SK-N-SH (cell line): ENCODE measurements around the gene TMPRSS15. TPM values are rescaled to one million over a fixed set of nuclear protein-coding genes. Genes with fewer than 3 reads are reported as not detected.

ENCODE experiments used
- CTCF ChIA-PET: fragments of 300-600, 350-600 bp; formaldehyde crosslinking; extraction: SDS; loops from one replicate; lab custom pipeline; 2021; lab: Yijun Ruan, JAX
- POLR2A ChIA-PET: fragments of 350-600 bp; sonication (Branson Sonifier 250); formaldehyde crosslinking; extraction: SDS; loops from one replicate; lab custom pipeline; 2020; ENCODE audit warnings: antibody characterized with exemption, inconsistent platforms; lab: Yijun Ruan, JAX
- DNase-seq: peaks from one replicate; pipeline ENCODE4 v3.0.0; 2012
- H2AFZ ChIP-seq: fragments of 200-600 bp; sonication (generic); 2 replicates; pipeline ENCODE4 v1.8.1; 2016; ENCODE audit warnings: antibody characterized with exemption, mild to moderate bottlenecking, low read depth
- H3F3A ChIP-seq: fragments of 200-600 bp; sonication (generic); replicated peaks from 2 replicates; pipeline ENCODE3; 2016; ENCODE audit warnings: antibody characterized with exemption, mild to moderate bottlenecking; ENCODE audit not compliant: insufficient read depth
- H3K27ac ChIP-seq, 2 experiments: fragments of 200-500 bp in 1 of 2; fragments of 200-600 bp in 1 of 2; sonication (Bioruptor generic) in 1 of 2; sonication (generic), shearing (Covaris generic) in 1 of 2; 2 replicates each; pipeline versions ENCODE4 v1.5.1 to v1.6.1; 2014 to 2016; ENCODE audit warnings: low read depth in 2 of 2, inconsistent platforms in 1 of 2, low read length in 1 of 2, mild to moderate bottlenecking in 1 of 2, mixed read lengths in 1 of 2
- H3K27me3 ChIP-seq: fragments of 200-600 bp; sonication (generic), shearing (Covaris generic); 2 replicates; pipeline ENCODE4 v1.6.1; 2016; ENCODE audit warnings: mixed run types; ENCODE audit not compliant: insufficient read depth
- H3K36me3 ChIP-seq, 2 experiments: fragments of 200-500 bp in 1 of 2; fragments of 200-600 bp in 1 of 2; sonication (Bioruptor generic) in 1 of 2; sonication (generic) in 1 of 2; replicated peaks in 1 of 2; 2 replicates each; pipeline versions ENCODE3 to v1.5.1; 2014 to 2016; ENCODE audit warnings: low read length in 1 of 2, mild to moderate bottlenecking in 1 of 2; ENCODE audit not compliant: insufficient read depth in 2 of 2, control insufficient read depth in 1 of 2
- H3K4me1 ChIP-seq, 2 experiments: fragments of 200-500 bp in 1 of 2; fragments of 200-600 bp in 1 of 2; sonication (Bioruptor generic) in 1 of 2; sonication (generic), shearing (Covaris generic) in 1 of 2; 2 replicates each; pipeline versions ENCODE4 v1.5.1 to v1.6.1; 2014 to 2016; ENCODE audit warnings: low read depth in 1 of 2, low read length in 1 of 2, mixed run types in 1 of 2; ENCODE audit not compliant: insufficient read depth in 2 of 2, control insufficient read depth in 1 of 2
- H3K4me2 ChIP-seq: fragments of 200-600 bp; sonication (generic), shearing (Covaris generic); 2 replicates; pipeline ENCODE4 v1.6.1; 2017; ENCODE audit warnings: mixed run types
- H3K4me3 ChIP-seq, 2 experiments: fragments of 200-500 bp in 1 of 2; fragments of 200-600 bp in 1 of 2; sonication (Bioruptor generic) in 1 of 2; sonication (generic), shearing (Covaris generic) in 1 of 2; 2 replicates each; pipeline versions ENCODE4 v1.5.1 to v1.8.1; 2014 to 2016; ENCODE audit warnings: low read depth in 2 of 2, inconsistent platforms in 1 of 2, low read length in 1 of 2, mild to moderate bottlenecking in 1 of 2, mixed read lengths in 1 of 2, moderate library complexity in 1 of 2
- H3K79me2 ChIP-seq: fragments of 200-600 bp; sonication (generic); 2 replicates; pipeline ENCODE4 v1.8.1; 2017; ENCODE audit warnings: mild to moderate bottlenecking; ENCODE audit not compliant: insufficient read depth
- H3K9ac ChIP-seq: fragments of 200-600 bp; sonication (generic); 2 replicates; pipeline ENCODE4 v1.6.1; 2017; ENCODE audit warnings: mixed run types
- H3K9me2 ChIP-seq: fragments of 200-600 bp; sonication (generic); 2 replicates; pipeline ENCODE4 v1.6.1; 2017; ENCODE audit warnings: mixed run types
- H3K9me3 ChIP-seq: fragments of 200-600 bp; sonication (generic); 2 replicates; pipeline ENCODE4 v1.6.1; 2017; ENCODE audit warnings: mixed run types, mild to moderate bottlenecking, moderate library complexity
- H4K20me1 ChIP-seq: fragments of 200-600 bp; sonication (generic); 2 replicates; pipeline ENCODE4 v1.6.1; 2017; ENCODE audit warnings: mild to moderate bottlenecking, mixed run types; ENCODE audit not compliant: insufficient read depth
- ELF1 ChIP-seq: IDR thresholded peaks from 2 replicates; pipeline ENCODE4 v1.4.0; 2012
- EZH2phosphoT487 ChIP-seq: fragments of 200-600 bp; sonication (generic); IDR thresholded peaks from 2 replicates; pipeline ENCODE4 v1.6.1; 2017; ENCODE audit warnings: low read depth, mixed run types, mild to moderate bottlenecking, antibody characterized with exemption, moderate library complexity, borderline replicate concordance
- FOXM1 ChIP-seq: IDR thresholded peaks from 2 replicates; pipeline ENCODE4 v1.4.0; 2012; ENCODE audit warnings: low read depth, mild to moderate bottlenecking
- GABPA ChIP-seq: IDR thresholded peaks from 2 replicates; pipeline ENCODE4 v1.4.0; 2012; ENCODE audit warnings: low read depth, mild to moderate bottlenecking
- IRF3 ChIP-seq: fragments of 150-350 bp; IDR thresholded peaks from 2 replicates; pipeline ENCODE4 v1.6.1; 2016; ENCODE audit warnings: mild to moderate bottlenecking, low read depth, low read length
- JUND ChIP-seq: IDR thresholded peaks from 2 replicates; pipeline ENCODE4 v1.4.0; 2012
- MEF2A ChIP-seq: IDR thresholded peaks from 2 replicates; pipeline ENCODE4 v1.4.0; 2012; ENCODE audit warnings: low read depth, borderline replicate concordance
- NFIC ChIP-seq: IDR thresholded peaks from 2 replicates; pipeline ENCODE4 v1.4.0; 2012; ENCODE audit warnings: borderline replicate concordance
- NRF1 ChIP-seq: IDR thresholded peaks from 2 replicates; pipeline ENCODE4 v1.6.1; 2012; ENCODE audit warnings: low read depth, mild to moderate bottlenecking, low read length
- RCOR1 ChIP-seq: fragments of 150-350 bp; IDR thresholded peaks from 2 replicates; pipeline ENCODE4 v1.6.1; 2017; ENCODE audit warnings: antibody characterized with exemption, low read length
- RFX5 ChIP-seq: IDR thresholded peaks from 2 replicates; pipeline ENCODE4 v1.6.1; 2012; ENCODE audit warnings: mild to moderate bottlenecking, improper control_type of control experiment, low read length
- SMC3 ChIP-seq: IDR thresholded peaks from 2 replicates; pipeline ENCODE4 v1.6.1; 2012; ENCODE audit warnings: low read depth, low read length, improper control_type of control experiment
- TCF12 ChIP-seq: IDR thresholded peaks from 2 replicates; pipeline ENCODE4 v1.4.0; 2012
- USF1 ChIP-seq: IDR thresholded peaks from 2 replicates; pipeline ENCODE4 v1.4.0; 2012; ENCODE audit warnings: low read depth, borderline replicate concordance
- YY1 ChIP-seq: IDR thresholded peaks from 2 replicates; pipeline ENCODE4 v1.4.0; 2012; ENCODE audit warnings: low read depth, mild to moderate bottlenecking
- WGBS: methylation state at CpG from one replicate; pipeline ENCODE4 v1.1.6; 2017; ENCODE audit warnings: low lambda C conversion rate; 5-methylcytosine and 5-hydroxymethylcytosine counted together
- polyA plus RNA-seq, 3 experiments: library from polyadenylated mRNA; depleted of rRNA; stranded (reverse); fragments of >200 nt; gene quantifications; 2 replicates each; pipeline ENCODE4 v1.2.3, GENCODE V29; 2012
- TF ChIP-seq, protein P1 (sequence below): IDR thresholded peaks from 2 replicates; pipeline ENCODE4 v1.6.1; 2012; ENCODE audit warnings: mild to moderate bottlenecking, low read depth, low read length, moderate library complexity
- TF ChIP-seq, protein P2 (sequence below): IDR thresholded peaks from 2 replicates; pipeline ENCODE4 v1.4.0; 2012; ENCODE audit warnings: low read depth, borderline replicate concordance
- TF ChIP-seq, protein P3 (sequence below): IDR thresholded peaks from 2 replicates; pipeline ENCODE4; 2012

The TMPRSS15 gene
- polyA plus RNA-seq, 1 of the 3 experiments (the other 2 are of a cell fraction): 0.03 TPM

DNA sequence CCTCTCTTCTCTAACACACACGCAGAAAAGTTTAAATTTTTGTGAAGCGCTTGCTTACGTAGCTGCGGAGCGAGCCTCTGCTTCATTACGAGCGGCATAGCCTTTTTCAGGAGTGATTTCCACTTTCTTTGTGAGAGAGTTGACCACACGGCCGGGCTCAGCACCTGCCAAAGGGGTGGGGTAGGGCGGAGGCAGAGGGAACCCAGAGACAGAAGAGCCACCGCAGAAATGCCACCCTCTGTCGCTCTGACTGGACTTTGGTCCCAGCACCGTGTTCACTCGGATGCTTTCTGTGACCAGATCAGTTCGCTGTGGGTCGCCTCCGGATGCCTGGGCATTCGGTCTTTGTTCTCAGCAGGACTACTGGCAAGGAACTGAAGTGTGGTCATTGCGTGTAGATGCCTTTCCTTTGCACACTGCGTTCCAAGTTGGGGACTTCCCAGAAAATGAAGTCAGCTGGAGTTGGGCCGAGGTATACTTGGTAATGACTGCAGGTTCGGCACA, 158.1 kb downstream of the TMPRSS15 start:
- DNase-seq: peak; percentile 8
- Histone ChIP-seq H3K4me2 (peak overlapping the region; percentile 28; the same call in 1 of the 2 replicates), H4K20me1 (no peaks in the 10 kb centered on the region), H3K36me3 (no peaks in the 10 kb centered on the region), H3K4me1 (no peaks in the 10 kb centered on the region), H3K79me2 (no peaks in the 10 kb centered on the region), H3K9me2 (no peaks in the 10 kb centered on the region), H3K9me3 (no peaks in the 10 kb centered on the region), H3K9ac (no peak overlapping the region), H3K4me3 (no peak overlapping the region), H3F3A (no peaks in the 10 kb centered on the region), H2AFZ (no peak overlapping the region), H3K27me3 (no peaks in the 10 kb centered on the region), H3K27ac (no peak overlapping the region)
- TF ChIP-seq, protein P1, sequence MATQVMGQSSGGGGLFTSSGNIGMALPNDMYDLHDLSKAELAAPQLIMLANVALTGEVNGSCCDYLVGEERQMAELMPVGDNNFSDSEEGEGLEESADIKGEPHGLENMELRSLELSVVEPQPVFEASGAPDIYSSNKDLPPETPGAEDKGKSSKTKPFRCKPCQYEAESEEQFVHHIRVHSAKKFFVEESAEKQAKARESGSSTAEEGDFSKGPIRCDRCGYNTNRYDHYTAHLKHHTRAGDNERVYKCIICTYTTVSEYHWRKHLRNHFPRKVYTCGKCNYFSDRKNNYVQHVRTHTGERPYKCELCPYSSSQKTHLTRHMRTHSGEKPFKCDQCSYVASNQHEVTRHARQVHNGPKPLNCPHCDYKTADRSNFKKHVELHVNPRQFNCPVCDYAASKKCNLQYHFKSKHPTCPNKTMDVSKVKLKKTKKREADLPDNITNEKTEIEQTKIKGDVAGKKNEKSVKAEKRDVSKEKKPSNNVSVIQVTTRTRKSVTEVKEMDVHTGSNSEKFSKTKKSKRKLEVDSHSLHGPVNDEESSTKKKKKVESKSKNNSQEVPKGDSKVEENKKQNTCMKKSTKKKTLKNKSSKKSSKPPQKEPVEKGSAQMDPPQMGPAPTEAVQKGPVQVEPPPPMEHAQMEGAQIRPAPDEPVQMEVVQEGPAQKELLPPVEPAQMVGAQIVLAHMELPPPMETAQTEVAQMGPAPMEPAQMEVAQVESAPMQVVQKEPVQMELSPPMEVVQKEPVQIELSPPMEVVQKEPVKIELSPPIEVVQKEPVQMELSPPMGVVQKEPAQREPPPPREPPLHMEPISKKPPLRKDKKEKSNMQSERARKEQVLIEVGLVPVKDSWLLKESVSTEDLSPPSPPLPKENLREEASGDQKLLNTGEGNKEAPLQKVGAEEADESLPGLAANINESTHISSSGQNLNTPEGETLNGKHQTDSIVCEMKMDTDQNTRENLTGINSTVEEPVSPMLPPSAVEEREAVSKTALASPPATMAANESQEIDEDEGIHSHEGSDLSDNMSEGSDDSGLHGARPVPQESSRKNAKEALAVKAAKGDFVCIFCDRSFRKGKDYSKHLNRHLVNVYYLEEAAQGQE: no peak
- no peak for TF ChIP-seq NRF1
- ChIA-PET CTCF (no interaction called here), POLR2A (no interaction called here)
- 7% methylated on average over 6 of the region's 22 CpGs for WGBS

GRCh38 chr21:18244671-18245463, 158.7 kb downstream of the TMPRSS15 start, which contains the start of gene CHODL:
Gene CHODL, plus strand, starts transcription at chr21:18244833. Its CDS starts 391 bp downstream, at chr21:18245224.
- Histone ChIP-seq H3K79me2 (no peaks in the 10 kb centered on the region), H3K36me3 (no peaks in the 10 kb centered on the region), H3K27ac (no peak within 1 kb of the TSS), H3K4me3 (no peak within 1 kb of the TSS), H3K9ac (no peak within 1 kb of the TSS), H4K20me1 (no peaks in the 10 kb centered on the region), H3F3A (no peaks in the 10 kb centered on the region), H3K4me1 (no peaks in the 10 kb centered on the region), H3K9me3 (no peaks in the 10 kb centered on the region), H2AFZ (no peak within 1 kb of the TSS), H3K27me3 (no peaks in the 10 kb centered on the region), H3K4me2 (peak within 1 kb of the TSS; percentile 28; the same call in 1 of the 2 replicates), H3K9me2 (no peaks in the 10 kb centered on the region)
- WGBS: 9% methylated on average over 22 of the region's 72 CpGs
- ChIA-PET POLR2A (no interaction called here), CTCF (no interaction called here)
- peak; percentile 11 for DNase-seq
- TF ChIP-seq TCF12: no peak
- no peak for TF ChIP-seq FOXM1
- TF ChIP-seq RFX5: no peak
- TF ChIP-seq YY1: no peak
- TF ChIP-seq SMC3: no peak
- no peak for TF ChIP-seq NFIC
- no peak for TF ChIP-seq EZH2phosphoT487
- no peak for TF ChIP-seq MEF2A
- TF ChIP-seq ELF1: no peak
- no peak for TF ChIP-seq USF1
- TF ChIP-seq GABPA: no peak
- TF ChIP-seq, protein P2, sequence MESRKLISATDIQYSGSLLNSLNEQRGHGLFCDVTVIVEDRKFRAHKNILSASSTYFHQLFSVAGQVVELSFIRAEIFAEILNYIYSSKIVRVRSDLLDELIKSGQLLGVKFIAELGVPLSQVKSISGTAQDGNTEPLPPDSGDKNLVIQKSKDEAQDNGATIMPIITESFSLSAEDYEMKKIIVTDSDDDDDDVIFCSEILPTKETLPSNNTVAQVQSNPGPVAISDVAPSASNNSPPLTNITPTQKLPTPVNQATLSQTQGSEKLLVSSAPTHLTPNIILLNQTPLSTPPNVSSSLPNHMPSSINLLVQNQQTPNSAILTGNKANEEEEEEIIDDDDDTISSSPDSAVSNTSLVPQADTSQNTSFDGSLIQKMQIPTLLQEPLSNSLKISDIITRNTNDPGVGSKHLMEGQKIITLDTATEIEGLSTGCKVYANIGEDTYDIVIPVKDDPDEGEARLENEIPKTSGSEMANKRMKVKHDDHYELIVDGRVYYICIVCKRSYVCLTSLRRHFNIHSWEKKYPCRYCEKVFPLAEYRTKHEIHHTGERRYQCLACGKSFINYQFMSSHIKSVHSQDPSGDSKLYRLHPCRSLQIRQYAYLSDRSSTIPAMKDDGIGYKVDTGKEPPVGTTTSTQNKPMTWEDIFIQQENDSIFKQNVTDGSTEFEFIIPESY: no peak
- no peak for TF ChIP-seq JUND
- TF ChIP-seq, protein P3, sequence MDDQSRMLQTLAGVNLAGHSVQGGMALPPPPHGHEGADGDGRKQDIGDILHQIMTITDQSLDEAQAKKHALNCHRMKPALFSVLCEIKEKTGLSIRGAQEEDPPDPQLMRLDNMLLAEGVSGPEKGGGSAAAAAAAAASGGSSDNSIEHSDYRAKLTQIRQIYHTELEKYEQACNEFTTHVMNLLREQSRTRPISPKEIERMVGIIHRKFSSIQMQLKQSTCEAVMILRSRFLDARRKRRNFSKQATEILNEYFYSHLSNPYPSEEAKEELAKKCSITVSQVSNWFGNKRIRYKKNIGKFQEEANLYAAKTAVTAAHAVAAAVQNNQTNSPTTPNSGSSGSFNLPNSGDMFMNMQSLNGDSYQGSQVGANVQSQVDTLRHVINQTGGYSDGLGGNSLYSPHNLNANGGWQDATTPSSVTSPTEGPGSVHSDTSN: no peak
- TF ChIP-seq NRF1: no peak
- TF ChIP-seq IRF3: no peak
- no peak for TF ChIP-seq RCOR1
